H1 (cell line): Measurements from ENCODE around the gene ZYX. TPM values are rescaled to one million over a fixed set of nuclear protein-coding genes. Genes with fewer than 3 reads are reported as not detected.
A peak's percentile ranks its signal among the peaks of the same experiment; 100 is the strongest.

Experiments used
- CTCF ChIA-PET: fragments of 300-600 bp; sonication (Branson Sonifier 250); formaldehyde crosslinking; loops from one replicate; lab custom pipeline; 2021; ENCODE audit not compliant: partially characterized antibody; lab: Charles Lee
- POLR2A ChIA-PET: fragments of 300-600 bp; sonication (Branson Sonifier 250); formaldehyde crosslinking; loops from one replicate; lab custom pipeline; 2021; ENCODE audit warnings: inconsistent platforms; ENCODE audit not compliant: partially characterized antibody; lab: Charles Lee
- DNase-seq, 2 experiments: peaks; one replicate each; pipeline versions ENCODE4 v3.0.0 to v3.0.0-alpha.2; 2010 to 2022; ENCODE audit warnings: low spot score in 2 of 2, low read depth in 1 of 2, mixed read lengths in 1 of 2
- FAIRE-seq: peaks from 2 replicates; lab custom pipeline; 2011; peaks lifted over from hg19 to GRCh38; lab: Jason Lieb, UNC
- H2AFZ ChIP-seq: 2 replicates; pipeline ENCODE4 v1.8.1; 2012; ENCODE audit warnings: low read length, inconsistent platforms
- H2AK5ac ChIP-seq: 2 replicates; pipeline ENCODE4 v1.6.1; 2013; ENCODE audit warnings: low read depth, low read length
- H2BK120ac ChIP-seq: replicated peaks from 2 replicates; pipeline ENCODE3; 2013; ENCODE audit warnings: low read depth, low read length, inconsistent platforms
- H2BK12ac ChIP-seq: 2 replicates; pipeline ENCODE4 v1.6.1; 2013; ENCODE audit warnings: low read depth, low read length
- H2BK15ac ChIP-seq: 2 replicates; pipeline ENCODE4 v1.6.1; 2013; ENCODE audit warnings: low read length
- H2BK20ac ChIP-seq: 2 replicates; pipeline ENCODE4 v1.6.1; 2013; ENCODE audit warnings: low read length
- H2BK5ac ChIP-seq: 2 replicates; pipeline ENCODE4 v1.6.1; 2013; ENCODE audit warnings: low read depth, low read length
- H3K14ac ChIP-seq: 2 replicates; pipeline ENCODE4 v1.6.1; 2013; ENCODE audit warnings: inconsistent platforms; ENCODE audit not compliant: insufficient read length
- H3K18ac ChIP-seq: 2 replicates; pipeline ENCODE4 v1.6.1; 2013; ENCODE audit warnings: low read length; ENCODE audit errors: extremely low read depth
- H3K23ac ChIP-seq: 2 replicates; pipeline ENCODE4 v1.6.1; 2013; ENCODE audit warnings: inconsistent platforms; ENCODE audit not compliant: insufficient read length
- H3K23me2 ChIP-seq: 2 replicates; pipeline ENCODE4 v1.6.1; 2013; ENCODE audit warnings: low read depth, low read length
- H3K27ac ChIP-seq: 2 replicates; pipeline ENCODE4 v1.6.1; 2011; ENCODE audit warnings: low read depth, low read length, inconsistent platforms
- H3K27me3 ChIP-seq, 4 experiments: replicated peaks in 1 of 4; 1 replicate in 1 of 4; 2 replicates in 3 of 4; pipeline versions ENCODE4 v1.6.1 to v1.8.1; 2011 to 2013; ENCODE audit warnings: low read length in 3 of 4, mild to moderate bottlenecking in 3 of 4, inconsistent platforms in 2 of 4, mixed read lengths in 2 of 4, moderate library complexity in 1 of 4; ENCODE audit not compliant: control insufficient read depth in 3 of 4, insufficient read depth in 3 of 4; ENCODE audit errors: extremely low read depth in 1 of 4
- H3K36me3 ChIP-seq, 4 experiments: 2 replicates each; pipeline versions ENCODE4 v1.6.1 to v1.8.1; 2011 to 2013; ENCODE audit warnings: mild to moderate bottlenecking in 4 of 4, low read length in 3 of 4, moderate library complexity in 2 of 4, control low read depth in 1 of 4, inconsistent platforms in 1 of 4; ENCODE audit not compliant: insufficient read depth in 4 of 4, control insufficient read depth in 2 of 4
- H3K4ac ChIP-seq: replicated peaks from 2 replicates; pipeline ENCODE3; 2013; ENCODE audit warnings: low read length, low read depth, mixed read lengths, inconsistent platforms; ENCODE audit not compliant: insufficient read length
- H3K4me1 ChIP-seq, 4 experiments: replicated peaks in 1 of 4; 1 replicate in 1 of 4; 2 replicates in 3 of 4; pipeline versions ENCODE4 v1.6.1 to v1.8.1; 2011 to 2013; ENCODE audit warnings: low read length in 3 of 4, inconsistent platforms in 2 of 4, mixed read lengths in 1 of 4; ENCODE audit not compliant: insufficient read depth in 4 of 4, control insufficient read depth in 3 of 4
- H3K4me2 ChIP-seq, 2 experiments: 2 replicates each; pipeline versions ENCODE4 v1.6.1 to v1.8.1; 2011 to 2013; ENCODE audit warnings: low read depth in 2 of 2, low read length in 2 of 2, control low read depth in 1 of 2, inconsistent platforms in 1 of 2, mild to moderate bottlenecking in 1 of 2; ENCODE audit not compliant: insufficient read depth in 1 of 2
- H3K4me3 ChIP-seq, 4 experiments: fragments of 200-600, 300-600 bp in 1 of 4; sonication (generic), shearing (Covaris generic), sonication (Bioruptor Twin) in 1 of 4; 2 replicates each; pipeline versions ENCODE4 v1.5.1 to v1.8.1; 2011 to 2016; ENCODE audit warnings: low read length in 4 of 4, low read depth in 3 of 4, control low read depth in 2 of 4, inconsistent platforms in 2 of 4, mild to moderate bottlenecking in 2 of 4, mixed read lengths in 1 of 4, moderate library complexity in 1 of 4; ENCODE audit not compliant: insufficient read depth in 2 of 4; ENCODE audit errors: extremely low read depth in 1 of 4
- H3K56ac ChIP-seq: replicated peaks from 2 replicates; pipeline ENCODE3; 2013; ENCODE audit warnings: low read depth, mild to moderate bottlenecking, mixed read lengths, low read length, inconsistent platforms; ENCODE audit not compliant: insufficient read length
- H3K79me1 ChIP-seq: 2 replicates; pipeline ENCODE4 v1.6.1; 2013; ENCODE audit warnings: low read depth, low read length, control low read depth
- H3K79me2 ChIP-seq, 2 experiments: 2 replicates each; pipeline versions ENCODE4 v1.6.1 to v1.8.1; 2012 to 2013; ENCODE audit warnings: low read length in 2 of 2, mild to moderate bottlenecking in 2 of 2, inconsistent platforms in 1 of 2; ENCODE audit not compliant: insufficient read depth in 2 of 2, control insufficient read depth in 1 of 2
- H3K9ac ChIP-seq, 4 experiments: replicated peaks in 1 of 4; 1 replicate in 1 of 4; 2 replicates in 3 of 4; pipeline versions ENCODE4 v1.6.1 to v1.8.1; 2011 to 2013; ENCODE audit warnings: low read depth in 3 of 4, low read length in 3 of 4, control low read depth in 2 of 4, mild to moderate bottlenecking in 2 of 4, moderate library complexity in 2 of 4, inconsistent platforms in 1 of 4; ENCODE audit errors: extremely low read depth in 1 of 4
- H3K9me3 ChIP-seq, 2 experiments: 2 replicates each; pipeline versions ENCODE4 v1.6.1 to v1.8.1; 2012 to 2013; ENCODE audit warnings: mild to moderate bottlenecking in 2 of 2, moderate library complexity in 2 of 2, control low read depth in 1 of 2, inconsistent platforms in 1 of 2, low read depth in 1 of 2, low read length in 1 of 2, mixed read lengths in 1 of 2; ENCODE audit not compliant: insufficient read depth in 2 of 2
- H4K20me1 ChIP-seq, 2 experiments: replicated peaks in 1 of 2; 2 replicates each; pipeline versions ENCODE3 to v1.8.1; 2011 to 2013; ENCODE audit warnings: inconsistent platforms in 2 of 2, low read length in 2 of 2, mild to moderate bottlenecking in 1 of 2; ENCODE audit not compliant: insufficient read depth in 2 of 2, control insufficient read depth in 1 of 2
- H4K5ac ChIP-seq: 2 replicates; pipeline ENCODE4 v1.6.1; 2013; ENCODE audit warnings: low read length, low read depth, mixed read lengths, inconsistent platforms; ENCODE audit not compliant: insufficient read length
- H4K8ac ChIP-seq: 2 replicates; pipeline ENCODE4 v1.8.0; 2013; ENCODE audit warnings: mild to moderate bottlenecking, moderate library complexity, low read length, inconsistent platforms; ENCODE audit not compliant: insufficient read depth; ENCODE audit errors: extremely low read depth
- H4K91ac ChIP-seq: replicated peaks from 2 replicates; pipeline ENCODE3; 2013; ENCODE audit warnings: low read length, mixed read lengths, inconsistent platforms; ENCODE audit not compliant: insufficient read length
- JUN ChIP-seq: IDR thresholded peaks from 2 replicates; pipeline ENCODE4 v1.6.1; 2011; ENCODE audit warnings: low read depth, mild to moderate bottlenecking, improper control_type of control experiment, low read length
- whole genome bisulfite sequencing, 2 experiments: shearing (Covaris generic) in 1 of 2; methylation state at CpG; one replicate each; pipeline versions ENCODE4 v1.1.6 to v1.1.7; 2013 to 2015; ENCODE audit warnings: low lambda C conversion rate in 2 of 2, mixed read lengths in 2 of 2, inconsistent platforms in 1 of 2, low coverage in 1 of 2, missing lambda C conversion rate in 1 of 2; ENCODE audit not compliant: insufficient replicate concordance in 2 of 2, insufficient coverage in 1 of 2, insufficient read length in 1 of 2; ENCODE audit errors: extremely low coverage in 1 of 2, missing lambda C conversion rate in 1 of 2; 5-methylcytosine and 5-hydroxymethylcytosine counted together
- polyA plus RNA-seq, 7 experiments: library from polyadenylated mRNA; depleted of rRNA in 3 of 7; stranded (reverse) in 5 of 7; unstranded in 2 of 7; fragments of >200 nt in 5 of 7; fragments of 200-250 nt in 2 of 7; gene quantifications; 1 replicate in 5 of 7; 2 replicates in 1 of 7; 4 replicates in 1 of 7; pipeline versions ENCODE4 v1.2.1 to v1.2.3, GENCODE V29; 2011 to 2013; ENCODE audit warnings: missing spikeins in 2 of 7, mixed read lengths in 2 of 7
- total RNA-seq: library from RNA; stranded (reverse); fragmentation: NEBNext Ultra II Directional; extraction: Animal tissue kit (Norgen Biotek cat#: 25700); gene quantifications from 2 replicates; pipeline ENCODE4 v1.2.1, GENCODE V29; 2021

Gene ZYX
- total and polyA plus RNA-seq, 2 of the 8 experiments (the other 6 are each of a cell fraction or from before 2014, with no cell fraction given) = 40.6 to 159 TPM

DNA sequence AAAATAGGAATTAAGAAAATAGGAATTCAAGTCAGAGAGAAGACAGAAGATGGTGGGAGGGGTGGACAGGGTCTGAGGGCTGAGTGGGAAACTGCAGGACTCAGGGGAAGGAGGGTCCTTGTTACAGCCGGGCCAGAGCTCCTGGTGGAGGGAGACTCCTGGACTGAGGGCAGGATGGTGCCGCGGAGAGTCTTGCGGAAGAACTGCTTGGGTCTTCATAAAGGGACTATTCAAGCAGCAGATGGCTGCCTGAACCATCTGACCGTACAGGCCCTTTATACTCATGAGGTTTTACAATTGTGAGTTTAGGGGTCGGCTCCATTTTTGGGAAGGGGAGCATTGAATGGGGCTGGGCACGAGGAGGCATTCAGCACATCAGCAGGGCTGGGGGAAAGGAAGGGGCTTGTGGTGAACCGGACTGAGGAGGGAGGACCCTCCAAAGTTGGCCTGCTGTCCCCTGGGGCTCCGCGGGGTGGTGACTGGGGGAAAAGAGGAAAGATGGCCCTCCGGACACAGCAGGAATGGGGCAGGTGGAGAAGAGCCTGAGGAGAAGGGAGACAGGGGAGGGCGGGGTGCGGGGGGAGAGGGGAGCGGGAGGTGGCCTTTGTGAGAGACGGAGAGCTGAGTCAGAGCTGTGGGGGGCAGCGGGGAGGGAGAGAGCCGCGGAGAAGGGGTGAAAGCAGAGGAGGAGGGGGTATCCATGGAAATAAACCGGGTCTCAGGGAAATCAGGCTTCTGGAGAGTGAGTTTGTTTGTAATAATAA is 20.2 kb upstream of the ZYX start:
- Histone ChIP-seq H3K4ac (peak overlapping the region; percentile 81), H3K18ac (peak overlapping the region; percentile 83), H2BK20ac (0 out of 2 replicates have a peak overlapping the region, but pooled peaks have one; percentile 61), H4K5ac (peak overlapping the region; percentile 13), H3K27ac (no peak overlapping the region), H3K56ac (no peak overlapping the region), H4K8ac (no peak overlapping the region), H3K36me3 (peaks cover 2 to 24% (median 14%) of the 10 kb centered on the region in 4 experiments; a peak in 6 of 8 replicates), H2BK15ac (0 out of 2 replicates have a peak overlapping the region, but pooled peaks have one; percentile 46), H3K14ac (no peak overlapping the region), H2AFZ (no peak overlapping the region), H2AK5ac (peak overlapping the region; percentile 75; the same call in 1 of the 2 replicates), H3K23me2 (peaks cover 16% of the 10 kb centered on the region), H3K9me3 (no peaks in the 10 kb centered on the region), H3K9ac (no peak overlapping the region), H2BK120ac (peak overlapping the region; percentile 4), H3K79me1 (no peaks in the 10 kb centered on the region), H3K23ac (no peak overlapping the region), H3K27me3 (peaks cover 0 to 13% (median 8%) of the 10 kb centered on the region in 4 experiments; a peak in 4 of 7 replicates), H4K91ac (peak overlapping the region; percentile 68), H3K4me3 (peak overlapping the region; percentile 45 to 98 (median 80)), H2BK12ac (0 out of 2 replicates have a peak overlapping the region, but pooled peaks have one; percentile 50), H3K4me1 (peaks cover 4 to 12% (median 10%) of the 10 kb centered on the region in 4 experiments), H2BK5ac (no peak overlapping the region), H3K79me2 (no peaks in the 10 kb centered on the region), H3K4me2 (peak overlapping the region; percentile 88 to 100), H4K20me1 (no peaks in the 10 kb centered on the region)
- TF ChIP-seq JUN = no peak
- WGBS, 2 experiments = 32% methylated on average over 12 of the region's 19 CpGs; no CpG with 5 or more reads in 1 of the 2 experiments
- DNase-seq (peak in 1 of 2 experiments; percentile 61), FAIRE-seq (no peak)
- ChIA-PET CTCF (interaction anchor here (1.1 to 7.1 kb wide), 9 partner anchors 9 to 55 kb away, joined by 4 to 29 read pairs (median 10); partner anchors contain the start of gene ZYX), POLR2A (interaction anchor here (0.9 to 18.8 kb wide), 5 partner anchors 9 to 47 kb away, joined by 3 to 233 read pairs (median 8); partner anchors contain the start of gene ZYX)
